D721Med (cell line): Measurements from ENCODE around the gene COL24A1.
"Not testable (repeated sequence)": the region's sequence is repeated elsewhere in the genome, so short reads cannot be mapped to it uniquely, and the experiment has no call there.

Experiments used
- DNase-seq: peaks from one replicate; pipeline ENCODE4 v3.0.0; 2011; ENCODE audit warnings: low spot score; ENCODE audit not compliant: insufficient read length
- FAIRE-seq: peaks from 2 replicates; lab custom pipeline; 2011; peaks lifted over from hg19 to GRCh38; lab: Jason Lieb, UNC
- CTCF ChIP-seq: IDR thresholded peaks from 2 replicates; pipeline ENCODE4 v1.5.1; 2012; ENCODE audit warnings: mild to moderate bottlenecking, control low read depth; ENCODE audit not compliant: insufficient read depth; ENCODE audit errors: missing control alignments

Gene COL24A1

GRCh38 chr1:85884372-85885035 is 272.1 kb downstream of the COL24A1 start:
- peak; percentile 39 for TF ChIP-seq CTCF
- DNase-seq (no peak), FAIRE-seq (no peak)

- no peak for TF ChIP-seq CTCF
- no peak for FAIRE-seq
- DNase-seq: no peak
Measured at GRCh38 chr1:85867189-85867588, 289.4 kb downstream of the COL24A1 start.

GRCh38 chr1:85865213-85865612 is 291.4 kb downstream of the COL24A1 start:
- DNase-seq (no peak), FAIRE-seq (no peak)
- no peak for TF ChIP-seq CTCF

- DNase-seq (no peak), FAIRE-seq (no peak)
- no peak for TF ChIP-seq CTCF
Measured at GRCh38 chr1:85864727-85865126, 291.8 kb downstream of the COL24A1 start.

GRCh38 chr1:85863639-85864038 is 292.9 kb downstream of the COL24A1 start:
- DNase-seq, FAIRE-seq: not testable (repeated sequence)

GRCh38 chr1:85862456-85862855 is 294.1 kb downstream of the COL24A1 start:
- no peak for FAIRE-seq
- DNase-seq: no peak
- TF ChIP-seq CTCF: no peak

- DNase-seq (no peak), FAIRE-seq (no peak)
- TF ChIP-seq CTCF: no peak
Measured at GRCh38 chr1:85857991-85858390, 298.6 kb downstream of the COL24A1 start.
